IPS-11a (cell line): ENCODE measurements around the gene STUB1.

Experiments used
- H3K4me3 ChIP-seq: one replicate; pipeline ENCODE4 v1.5.1; 2013; ENCODE audit warnings: low read depth, low read length, control low read depth

The STUB1 gene

GRCh38 chr16:662597-662996 is 17.6 kb upstream of the STUB1 start:
- H3K4me3 ChIP-seq: no peak overlapping the region

DNA sequence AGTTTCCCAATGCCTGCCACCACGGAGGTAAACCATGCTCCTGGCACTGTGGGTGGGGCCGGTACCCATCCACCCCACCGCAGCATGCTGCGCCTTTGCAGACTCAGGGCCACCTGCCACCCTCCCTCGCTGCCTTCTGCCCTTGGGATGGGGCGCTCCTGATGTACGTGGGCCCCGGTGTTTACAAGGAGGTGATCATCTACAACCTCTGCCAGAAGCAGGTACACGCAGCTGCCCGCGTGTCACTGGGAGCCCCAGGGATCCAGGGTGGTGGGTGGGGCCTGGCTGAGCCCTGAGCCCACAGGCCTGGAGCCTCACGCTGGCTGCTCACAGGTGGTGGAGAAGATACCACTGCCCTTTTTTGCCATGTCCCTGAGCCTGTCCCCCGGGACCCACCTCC is 13.6 kb upstream of the STUB1 start:
- H3K4me3 ChIP-seq: no peak overlapping the region

DNA sequence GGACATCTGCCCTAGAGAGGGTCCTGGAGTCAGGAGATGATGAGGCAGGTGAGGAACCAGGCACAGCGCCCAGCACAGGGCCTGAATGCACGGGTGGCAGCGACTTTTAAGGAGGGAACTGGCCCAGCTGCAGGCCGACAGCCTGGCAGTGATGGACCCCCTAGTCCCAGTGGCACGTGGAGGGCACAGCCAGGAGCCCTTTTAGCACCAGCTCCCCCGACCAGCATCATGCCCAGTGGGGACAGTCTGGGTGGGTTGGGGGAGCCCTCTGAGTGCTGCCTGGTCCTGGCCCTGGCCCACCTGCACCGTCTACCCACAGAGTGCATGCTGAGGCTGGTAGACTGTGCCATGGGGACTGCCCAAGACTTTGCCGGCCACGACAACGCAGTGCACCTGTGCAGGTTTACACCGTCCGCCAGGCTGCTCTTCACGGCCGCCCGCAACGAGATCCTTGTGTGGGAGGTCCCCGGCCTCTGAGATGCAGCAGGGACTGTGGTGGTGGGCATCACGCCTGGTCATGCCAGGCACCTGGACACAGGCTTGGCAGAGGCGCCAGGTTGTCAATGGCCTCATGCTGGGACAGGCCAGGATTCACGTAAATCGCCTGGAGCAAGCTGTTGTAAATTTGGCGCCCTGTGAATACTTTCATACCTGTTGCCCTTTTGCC is 13.0 kb upstream of the STUB1 start:
- H3K4me3 ChIP-seq: no peak overlapping the region

- peak within 1 kb of the TSS; percentile 76 for H3K4me3 ChIP-seq
Observed at GRCh38 chr16:667780-668518, 12.3 kb upstream of the STUB1 start, which contains the start of gene RHOT2. TSS of gene RHOT2 (plus strand) at chr16:668132. CDS start at chr16:668200, 68 bp downstream.

DNA sequence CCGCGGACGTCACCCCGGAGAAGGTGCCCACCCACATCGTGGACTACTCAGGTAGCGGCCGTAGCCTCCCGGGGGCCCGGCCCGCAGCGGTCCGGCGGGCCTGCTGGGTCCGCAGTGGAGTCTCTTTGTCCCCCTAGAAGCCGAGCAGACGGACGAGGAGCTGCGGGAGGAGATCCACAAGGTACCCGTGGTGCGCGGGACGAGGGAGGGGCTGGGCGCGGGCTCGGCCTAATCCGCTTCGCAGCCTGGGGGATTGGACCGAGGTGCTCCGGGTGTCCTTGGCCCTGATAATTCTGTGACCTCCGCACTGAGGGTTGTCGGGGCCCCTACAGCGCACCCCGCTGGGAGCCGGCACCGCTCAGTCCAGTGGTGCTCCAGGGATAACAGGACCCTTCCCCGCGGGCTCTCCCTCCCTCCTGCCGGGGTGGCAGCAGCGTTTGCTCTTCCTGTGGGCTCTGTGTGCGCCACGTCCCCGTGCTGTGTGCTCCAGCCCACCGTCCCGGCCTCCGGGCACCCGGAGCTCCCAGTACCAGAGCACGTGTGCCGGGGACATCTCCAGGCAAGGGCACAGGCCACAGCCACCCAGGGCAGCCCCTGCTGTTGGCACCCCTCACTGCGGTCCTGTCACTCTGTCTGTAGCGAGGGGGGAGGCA is 11.6 kb upstream of the STUB1 start:
- H3K4me3 ChIP-seq: peak overlapping the region; percentile 76

DNA sequence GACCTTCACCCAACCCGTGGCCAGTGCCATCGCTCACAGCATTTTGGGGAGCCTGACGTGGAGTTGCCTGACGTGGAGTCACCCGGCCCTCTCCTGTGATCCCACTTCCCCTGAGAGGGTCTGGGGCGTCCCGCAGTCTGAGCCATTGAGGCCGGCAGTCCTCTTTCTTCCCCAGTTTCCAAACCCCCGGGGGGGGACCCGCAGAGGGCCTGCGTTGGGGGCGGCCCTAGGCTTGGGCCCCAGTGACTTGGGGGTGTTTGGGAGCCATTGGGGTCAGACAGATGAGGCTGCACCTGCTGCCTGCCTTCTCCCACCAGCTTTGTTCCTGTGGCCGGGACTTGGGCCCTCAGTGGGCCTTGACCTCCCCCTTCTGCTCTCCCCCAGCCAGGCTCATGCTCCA is 10.5 kb upstream of the STUB1 start:
- no peak overlapping the region for H3K4me3 ChIP-seq

DNA sequence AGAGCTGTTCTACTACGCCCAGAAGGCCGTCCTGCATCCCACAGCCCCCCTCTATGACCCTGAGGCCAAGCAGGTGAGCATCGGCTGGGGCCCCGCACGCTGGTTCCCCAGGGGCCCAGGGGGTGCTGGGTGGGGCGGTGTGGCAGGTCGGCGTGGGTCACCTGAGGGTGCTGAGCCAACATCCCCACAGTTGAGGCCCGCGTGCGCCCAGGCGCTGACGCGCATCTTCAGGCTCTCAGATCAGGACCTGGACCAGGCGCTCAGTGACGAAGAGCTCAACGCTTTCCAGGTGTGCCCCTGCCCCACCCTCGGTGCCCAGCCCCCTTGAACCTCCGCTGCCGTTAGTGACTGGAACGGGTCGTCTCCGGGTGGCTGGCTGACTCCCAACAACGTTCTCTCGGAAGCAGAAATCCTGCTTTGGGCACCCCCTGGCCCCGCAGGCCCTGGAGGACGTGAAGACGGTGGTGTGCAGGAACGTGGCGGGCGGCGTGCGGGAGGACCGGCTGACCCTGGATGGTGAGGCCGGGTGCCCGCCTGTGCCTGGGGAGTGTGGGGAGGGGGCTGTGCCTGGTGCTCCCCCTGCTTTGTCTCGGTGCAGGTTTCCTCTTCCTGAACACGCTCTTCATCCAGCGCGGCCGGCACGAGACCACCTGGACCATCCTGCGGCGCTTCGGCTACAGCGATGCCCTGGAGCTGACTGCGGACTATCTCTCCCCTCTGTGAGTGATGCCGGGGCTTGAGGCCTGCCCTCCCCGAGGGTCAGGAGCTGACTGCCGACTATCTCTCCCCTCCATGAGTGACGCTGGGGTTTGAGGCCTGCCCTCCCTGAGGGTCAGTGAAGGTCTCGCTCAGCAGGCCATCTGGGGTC is 9.5 kb upstream of the STUB1 start:
- no peak overlapping the region for H3K4me3 ChIP-seq

GRCh38 chr16:671353-672131 is 8.7 kb upstream of the STUB1 start:
- H3K4me3 ChIP-seq: no peak overlapping the region

GRCh38 chr16:672371-672770 is 7.8 kb upstream of the STUB1 start:
- no peak overlapping the region for H3K4me3 ChIP-seq

- no peak overlapping the region for H3K4me3 ChIP-seq
Observed at GRCh38 chr16:672851-673250, 7.4 kb upstream of the STUB1 start.

GRCh38 chr16:673399-673991 is 6.7 kb upstream of the STUB1 start:
- H3K4me3 ChIP-seq: no peak overlapping the region

DNA sequence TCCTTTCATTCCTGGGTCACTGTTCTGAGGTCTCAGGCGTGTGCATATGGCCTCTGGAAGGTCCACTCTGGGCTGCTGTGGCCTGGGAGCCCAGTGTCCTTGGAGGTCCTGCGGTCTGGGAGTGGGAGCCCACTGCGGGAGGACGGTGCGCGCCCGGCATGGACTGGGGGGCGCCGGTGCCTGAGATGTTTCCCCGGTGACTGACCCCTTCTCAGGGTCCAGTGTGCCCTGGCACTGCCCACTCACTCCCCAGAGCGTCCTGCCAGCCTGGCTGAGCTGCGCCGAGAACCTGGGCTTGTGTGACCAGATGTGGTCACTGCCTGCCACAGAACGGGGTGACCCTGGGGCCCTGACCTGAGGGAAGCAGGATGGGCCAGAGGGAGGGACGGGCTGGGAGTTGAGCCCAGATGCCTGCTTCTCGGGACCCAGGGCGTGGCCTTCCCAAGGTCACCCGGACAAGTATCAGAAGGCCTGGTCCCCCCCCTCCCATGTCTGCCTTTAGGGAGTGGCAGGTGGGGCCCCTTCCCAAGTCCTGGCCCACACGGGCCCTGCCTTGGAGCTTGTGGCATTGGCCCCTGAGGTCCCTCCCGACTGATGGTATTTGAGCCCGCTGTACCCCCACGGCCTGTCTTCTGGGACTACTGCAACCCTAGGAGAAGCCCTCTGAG is 5.9 kb upstream of the STUB1 start:
- no peak overlapping the region for H3K4me3 ChIP-seq

DNA sequence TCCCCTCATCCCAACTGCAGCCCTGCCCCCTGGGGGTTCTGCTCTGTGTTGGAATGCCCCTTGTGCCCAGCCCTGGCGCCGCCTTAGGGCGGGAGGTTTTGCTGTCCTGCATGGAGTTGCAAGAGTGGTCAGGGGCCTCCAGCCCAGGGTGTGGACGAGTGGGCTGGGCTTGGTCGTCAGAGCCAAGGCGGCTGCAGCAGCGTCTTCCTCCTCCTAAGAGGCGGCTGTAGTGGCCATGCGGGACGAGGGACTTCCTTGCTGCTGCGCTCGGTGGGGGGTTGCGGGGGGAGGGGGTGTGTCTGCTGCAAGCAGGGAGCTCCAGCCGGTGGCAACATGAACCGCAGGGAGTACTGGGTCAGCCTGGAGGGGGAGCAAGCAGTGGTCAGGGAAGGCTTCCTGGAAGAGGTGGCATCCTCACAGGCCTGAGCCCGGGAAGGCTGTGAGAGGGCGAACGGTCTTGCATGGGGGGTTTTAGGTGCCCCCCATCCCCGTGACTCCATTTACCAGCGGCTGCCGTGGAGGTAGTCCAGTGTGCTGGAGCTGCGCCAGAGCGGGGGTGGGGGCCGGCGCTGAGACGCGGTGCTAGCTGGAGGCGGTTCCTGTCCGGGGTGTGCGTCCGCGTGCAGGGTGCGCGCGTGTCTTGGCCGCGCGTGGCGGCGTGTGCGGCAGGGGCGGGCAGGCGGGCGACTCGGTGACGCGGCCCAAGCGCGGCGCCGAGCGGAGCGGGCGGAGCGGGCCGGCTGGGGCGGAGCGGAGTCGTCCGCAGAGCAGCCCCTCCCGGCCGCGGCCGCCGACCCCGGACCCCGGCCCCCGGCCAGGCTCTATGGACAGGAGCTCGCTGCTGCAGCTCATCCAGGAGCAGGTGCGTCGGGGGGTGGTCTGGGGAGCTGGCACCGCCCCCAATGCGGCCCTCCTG is 5.0 kb upstream of the STUB1 start, which contains the start of gene RHBDL1:
TSS of gene RHBDL1 (plus strand) at position 704 of the 916 bp plus-strand sequence. CDS start at position 824, 120 bp downstream.
- H3K4me3 ChIP-seq: peak within 1 kb of the TSS; percentile 41

DNA sequence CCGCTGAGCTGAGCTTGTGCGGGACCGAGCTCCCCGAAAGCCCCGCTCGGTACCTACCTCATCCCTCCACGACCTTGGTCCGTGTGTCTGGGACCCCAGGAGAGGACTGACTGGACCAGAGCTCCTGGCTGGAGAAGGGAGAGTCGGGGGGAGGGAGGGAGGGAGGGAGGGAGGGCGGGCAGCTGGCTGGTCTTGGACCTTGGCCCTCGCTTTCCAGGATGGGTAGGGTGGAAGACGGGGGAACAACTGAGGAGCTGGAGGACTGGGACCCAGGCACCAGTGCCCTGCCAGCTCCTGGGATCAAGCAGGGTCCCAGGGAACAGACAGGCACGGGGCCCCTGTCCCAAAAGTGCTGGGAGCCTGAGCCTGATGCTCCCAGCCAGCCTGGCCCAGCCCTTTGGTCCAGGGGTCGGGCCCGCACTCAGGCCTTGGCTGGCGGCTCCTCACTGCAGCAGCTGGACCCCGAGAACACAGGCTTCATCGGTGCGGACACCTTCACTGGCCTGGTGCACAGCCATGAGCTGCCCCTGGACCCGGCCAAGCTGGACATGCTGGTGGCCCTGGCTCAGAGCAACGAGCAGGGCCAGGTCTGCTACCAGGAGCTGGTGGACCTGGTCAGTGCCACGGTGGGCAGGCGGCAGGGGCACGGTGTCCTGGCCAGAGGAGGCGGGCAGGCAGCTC is 4.2 kb upstream of the STUB1 start:
- H3K4me3 ChIP-seq: peak overlapping the region; percentile 41

DNA sequence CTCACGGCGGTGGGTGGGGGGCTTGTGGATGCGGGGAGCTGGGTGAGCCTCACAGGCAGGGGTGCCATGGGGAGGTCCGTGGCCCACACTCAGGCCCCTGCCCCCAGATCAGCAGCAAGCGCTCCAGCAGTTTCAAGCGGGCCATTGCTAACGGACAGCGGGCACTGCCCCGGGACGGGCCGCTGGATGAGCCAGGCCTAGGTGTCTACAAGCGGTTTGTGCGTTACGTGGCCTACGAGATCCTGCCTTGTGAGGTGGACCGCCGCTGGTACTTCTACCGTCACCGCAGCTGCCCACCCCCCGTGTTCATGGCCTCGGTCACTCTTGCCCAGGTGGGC is 3.7 kb upstream of the STUB1 start:
- H3K4me3 ChIP-seq: no peak overlapping the region

GRCh38 chr16:676913-677312 is 3.3 kb upstream of the STUB1 start:
- no peak overlapping the region for H3K4me3 ChIP-seq

DNA sequence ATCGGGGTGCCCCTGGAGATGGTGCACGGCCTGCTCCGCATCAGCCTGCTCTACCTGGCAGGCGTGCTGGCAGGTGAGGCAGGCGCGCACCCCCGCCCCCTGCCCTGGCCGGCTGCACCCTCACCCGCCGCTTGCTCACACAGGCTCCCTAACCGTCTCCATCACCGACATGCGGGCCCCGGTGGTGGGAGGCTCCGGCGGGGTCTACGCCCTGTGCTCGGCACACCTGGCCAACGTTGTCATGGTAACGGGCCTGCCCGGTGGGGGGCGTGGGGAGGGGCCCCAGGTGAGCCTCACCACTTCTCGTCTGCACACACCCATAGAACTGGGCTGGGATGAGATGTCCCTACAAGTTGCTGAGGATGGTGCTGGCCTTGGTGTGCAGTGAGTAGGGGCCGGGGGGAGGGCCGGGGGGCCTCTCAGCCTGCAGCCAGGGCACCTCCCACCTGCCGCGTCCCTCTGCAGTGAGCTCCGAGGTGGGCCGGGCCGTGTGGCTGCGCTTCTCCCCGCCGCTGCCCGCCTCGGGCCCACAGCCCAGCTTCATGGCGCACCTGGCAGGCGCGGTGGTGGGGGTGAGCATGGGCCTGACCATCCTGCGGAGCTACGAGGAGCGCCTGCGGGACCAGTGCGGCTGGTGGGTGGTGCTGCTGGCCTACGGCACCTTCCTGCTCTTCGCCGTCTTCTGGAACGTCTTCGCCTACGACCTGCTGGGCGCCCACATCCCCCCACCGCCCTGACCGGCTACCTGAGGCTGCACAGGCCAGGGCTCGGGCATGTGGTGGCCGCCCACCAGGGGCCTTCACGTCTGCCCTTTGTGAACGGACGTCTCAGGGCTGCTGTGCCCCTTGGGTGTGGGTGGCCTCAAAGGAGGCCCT is 2.7 kb upstream of the STUB1 start:
- no peak overlapping the region for H3K4me3 ChIP-seq
